ENCODE measurements around the gene TMEM44. TPM values are rescaled to one million over a fixed set of nuclear protein-coding genes. Genes with fewer than 3 reads are reported as not detected.
"Not testable (repeated sequence)": the region's sequence is repeated elsewhere in the genome, so short reads cannot be mapped to it uniquely, and the experiment has no call there.

TMEM44 gene
- total and polyA plus RNA-seq, 8 donors: 1.7 to 17.8 (median 4.3) TPM

DNA sequence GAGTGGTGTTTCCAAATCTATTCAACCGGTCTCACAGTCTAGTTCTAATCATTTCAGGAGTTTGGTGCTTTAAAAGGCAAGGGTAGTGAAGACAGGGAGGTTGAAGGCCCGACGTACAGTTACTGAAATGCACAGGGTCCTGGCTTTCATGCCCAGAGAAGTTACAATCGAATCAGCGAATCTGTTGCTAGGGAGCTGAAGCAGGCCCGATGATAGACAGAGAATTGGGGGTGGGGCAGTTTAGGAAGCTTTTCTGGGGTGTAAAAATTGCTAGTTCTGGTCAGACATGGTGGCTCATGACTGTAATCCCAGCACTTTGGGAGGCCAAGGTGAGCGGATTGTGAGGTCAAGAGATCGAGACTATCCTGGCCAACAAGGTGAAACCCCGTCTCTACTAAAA is 83.4 kb downstream of the TMEM44 start:
- Histone ChIP-seq H3K9me3 (no peaks in the 10 kb centered on the region), H3K4me3 (no peak overlapping the region), H3K4me1 (no peaks in the 10 kb centered on the region), H3K27me3 (no peaks in the 10 kb centered on the region), H3K27ac (no peak overlapping the region), H3K36me3 (no peaks in the 10 kb centered on the region)
- FAIRE-seq: no peak
- no peak for DNase-seq
- WGBS, 2 donors: 86 to 90% methylated on average over 9 of the region's 9 CpGs
- ATAC-seq: no peak
- intact Hi-C loops (cut with DNase I): no loop called here
- TF ChIP-seq, protein P1, sequence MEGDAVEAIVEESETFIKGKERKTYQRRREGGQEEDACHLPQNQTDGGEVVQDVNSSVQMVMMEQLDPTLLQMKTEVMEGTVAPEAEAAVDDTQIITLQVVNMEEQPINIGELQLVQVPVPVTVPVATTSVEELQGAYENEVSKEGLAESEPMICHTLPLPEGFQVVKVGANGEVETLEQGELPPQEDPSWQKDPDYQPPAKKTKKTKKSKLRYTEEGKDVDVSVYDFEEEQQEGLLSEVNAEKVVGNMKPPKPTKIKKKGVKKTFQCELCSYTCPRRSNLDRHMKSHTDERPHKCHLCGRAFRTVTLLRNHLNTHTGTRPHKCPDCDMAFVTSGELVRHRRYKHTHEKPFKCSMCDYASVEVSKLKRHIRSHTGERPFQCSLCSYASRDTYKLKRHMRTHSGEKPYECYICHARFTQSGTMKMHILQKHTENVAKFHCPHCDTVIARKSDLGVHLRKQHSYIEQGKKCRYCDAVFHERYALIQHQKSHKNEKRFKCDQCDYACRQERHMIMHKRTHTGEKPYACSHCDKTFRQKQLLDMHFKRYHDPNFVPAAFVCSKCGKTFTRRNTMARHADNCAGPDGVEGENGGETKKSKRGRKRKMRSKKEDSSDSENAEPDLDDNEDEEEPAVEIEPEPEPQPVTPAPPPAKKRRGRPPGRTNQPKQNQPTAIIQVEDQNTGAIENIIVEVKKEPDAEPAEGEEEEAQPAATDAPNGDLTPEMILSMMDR (IDR thresholded peaks at IDR 0.05): no peak

DNA sequence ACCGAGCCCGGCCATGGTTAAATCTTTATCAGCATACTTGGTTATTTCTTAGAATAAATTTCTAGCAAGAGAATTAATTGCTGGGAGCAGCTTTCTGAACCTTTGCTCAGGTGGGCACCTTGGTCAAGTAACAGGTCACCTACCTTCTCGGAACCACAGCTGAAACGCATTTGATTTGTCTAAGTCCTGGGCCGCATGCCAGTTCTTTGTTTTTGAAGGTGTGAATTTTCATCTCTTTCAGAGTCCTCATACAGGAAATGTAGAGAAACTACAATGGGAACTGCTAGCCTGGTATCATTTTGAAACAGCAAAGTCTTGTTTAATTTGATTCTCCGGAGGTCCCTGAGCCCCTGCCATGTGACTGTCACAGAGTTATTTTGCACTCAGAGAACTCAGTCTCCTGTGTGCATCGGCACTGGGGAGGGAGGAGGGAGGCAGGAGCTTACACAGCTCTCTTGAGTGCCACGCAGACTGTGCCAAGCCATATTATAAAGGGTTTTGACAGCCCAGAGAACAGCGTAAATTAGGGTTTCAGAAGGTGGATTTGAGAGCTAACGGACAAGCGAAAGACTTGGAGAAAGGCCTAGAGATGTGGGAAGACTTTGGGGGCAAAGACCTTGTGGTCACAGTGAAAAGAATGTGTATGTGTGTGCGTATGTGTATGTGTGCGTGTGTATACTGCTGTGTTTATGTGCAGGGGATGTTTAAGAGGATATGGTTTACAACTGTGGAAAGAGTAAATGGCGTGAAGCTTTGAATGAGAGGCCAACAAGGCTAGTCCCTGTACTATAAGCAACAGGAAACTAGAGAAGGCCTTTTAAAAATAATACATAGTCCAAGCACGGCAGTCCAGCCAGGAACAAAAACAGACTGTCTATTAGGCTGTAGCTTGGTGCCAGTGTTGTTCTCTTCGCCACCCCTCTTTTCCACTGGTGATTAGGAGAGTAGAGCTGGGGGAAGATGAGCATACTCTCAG is 84.6 kb downstream of the TMEM44 start:
- WGBS, 2 donors: 80 to 82% methylated on average over 16 of the region's 16 CpGs
- ATAC-seq (no peak), FAIRE-seq (no peak), DNase-seq (no peak)
- no peaks in the 10 kb centered on the region for H3K27me3 ChIP-seq
- no peak overlapping the region for H3K4me3 ChIP-seq
- TF ChIP-seq, protein P1 (IDR thresholded peaks at IDR 0.05): no peak
- no peak overlapping the region for H3K27ac ChIP-seq
- no peaks in the 10 kb centered on the region for H3K36me3 ChIP-seq
- H3K9me3 ChIP-seq: no peaks in the 10 kb centered on the region
- no peaks in the 10 kb centered on the region for H3K4me1 ChIP-seq
- intact Hi-C loops (cut with DNase I): no loop called here

DNA sequence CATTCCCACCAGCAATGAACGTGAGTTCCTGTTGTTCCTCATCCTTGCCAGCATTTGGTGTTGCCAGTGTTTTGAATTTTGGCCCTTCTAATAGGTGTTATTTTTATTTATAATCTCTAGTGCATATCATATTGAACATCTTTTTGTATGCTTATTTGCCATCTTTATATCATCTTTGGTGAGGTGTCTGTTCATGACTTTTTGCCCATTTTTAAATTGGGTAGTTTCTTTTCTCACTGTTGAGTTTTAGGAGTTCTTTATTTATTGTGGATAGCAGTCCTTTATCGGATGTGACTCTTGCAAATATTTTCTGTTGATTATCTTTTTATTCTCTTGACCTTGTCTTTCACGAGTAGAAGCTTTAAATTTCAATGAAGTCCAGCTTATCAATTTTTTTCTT is 86.2 kb downstream of the TMEM44 start:
- H3K4me3 ChIP-seq: no peak overlapping the region
- H3K4me1 ChIP-seq: no peaks in the 10 kb centered on the region
- no peak for FAIRE-seq
- H3K27me3 ChIP-seq: no peaks in the 10 kb centered on the region
- no peaks in the 10 kb centered on the region for H3K36me3 ChIP-seq
- TF ChIP-seq, protein P1 (IDR thresholded peaks at IDR 0.05): no peak
- no peak for ATAC-seq
- 51 to 76% methylated on average over 3 of the region's 3 CpGs for WGBS, 2 donors
- H3K27ac ChIP-seq: no peak overlapping the region
- DNase-seq: no peak
- intact Hi-C loops (cut with DNase I): no loop called here
- no peaks in the 10 kb centered on the region for H3K9me3 ChIP-seq

DNA sequence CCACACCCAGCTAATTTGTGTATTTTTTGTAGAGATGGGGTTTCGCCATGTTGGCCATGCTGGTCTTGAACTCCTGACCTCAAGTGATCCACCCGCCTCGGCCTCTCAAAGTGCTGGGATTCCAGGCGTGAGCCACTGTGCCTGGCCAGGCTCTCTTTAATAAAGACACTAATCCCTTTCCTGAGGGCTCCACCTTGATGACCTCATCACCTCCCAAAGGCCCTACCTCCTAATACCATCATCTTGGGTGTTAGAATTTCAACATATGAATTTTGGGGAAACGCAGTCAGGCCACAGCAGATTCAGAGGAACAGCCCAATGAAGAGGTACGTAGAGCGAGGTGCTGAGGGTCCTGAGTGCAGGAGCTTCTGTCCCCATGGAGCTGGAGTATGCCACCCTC is 87.7 kb downstream of the TMEM44 start:
- 87 to 93% methylated on average over 7 of the region's 7 CpGs for WGBS, 2 donors

DNA sequence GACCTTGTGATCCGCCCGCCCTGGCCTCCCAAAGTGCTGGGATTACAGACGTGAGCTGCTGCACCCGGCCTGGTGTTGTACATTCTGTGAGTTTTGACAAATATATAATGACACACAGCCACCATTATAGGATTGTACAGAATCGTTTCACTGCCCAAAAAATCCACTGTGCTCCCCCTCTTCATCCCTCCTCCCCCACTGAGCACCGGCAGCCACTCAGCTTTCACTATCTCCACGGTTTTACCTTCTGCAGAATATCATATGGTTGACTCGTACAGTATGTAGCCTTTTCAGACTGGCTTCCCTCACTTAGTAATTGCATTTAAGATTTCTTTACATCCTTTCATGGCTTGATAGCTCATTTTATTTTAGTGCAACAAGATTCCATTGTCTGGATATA is 89.7 kb downstream of the TMEM44 start:
- WGBS, 2 donors: 74 to 85% methylated on average over 8 of the region's 8 CpGs
- Histone ChIP-seq H3K4me1 (no peaks in the 10 kb centered on the region), H3K36me3 (no peaks in the 10 kb centered on the region), H3K27me3 (no peaks in the 10 kb centered on the region), H3K9me3 (no peaks in the 10 kb centered on the region), H3K27ac (no peak overlapping the region), H3K4me3 (no peak overlapping the region)
- TF ChIP-seq, protein P1 (IDR thresholded peaks at IDR 0.05): no peak
- no peak for DNase-seq
- FAIRE-seq: no peak
- intact Hi-C loops (cut with DNase I): no loop called here
- no peak for ATAC-seq

More for the DNA sequence above, 87.7 kb downstream of the TMEM44 start:
- FAIRE-seq; DNase-seq; H3K36me3 ChIP-seq; ATAC-seq; intact Hi-C loops (cut with DNase I); H3K27me3 ChIP-seq; H3K27ac ChIP-seq; H3K9me3 ChIP-seq; H3K4me1 ChIP-seq; H3K4me3 ChIP-seq: not testable (repeated sequence)
